Keratinocyte (primary cell): Measurements from ENCODE around the gene ADGRF3. TPM values are rescaled to one million over a fixed set of nuclear protein-coding genes. Genes with fewer than 3 reads are reported as not detected.

Experiments
- DNase-seq: peaks from one replicate; pipeline ENCODE4 v3.0.0-alpha.2; 2011; ENCODE audit warnings: low read depth, missing footprints, low spot score
- FAIRE-seq: peaks from 2 replicates; lab custom pipeline; 2011; peaks lifted over from hg19 to GRCh38; lab: Jason Lieb, UNC
- H2AFZ ChIP-seq: 2 replicates; pipeline ENCODE4 v1.6.0; 2012; ENCODE audit warnings: low read length, control low read depth, inconsistent platforms; ENCODE audit not compliant: control insufficient read depth
- H3K27ac ChIP-seq: 2 replicates; pipeline ENCODE4 v1.5.1; 2011; ENCODE audit warnings: low read length; ENCODE audit not compliant: control insufficient read depth, insufficient read depth
- H3K27me3 ChIP-seq: 3 replicates; pipeline ENCODE4 v1.6.0; 2011; ENCODE audit warnings: low read length; ENCODE audit not compliant: control insufficient read depth, insufficient read depth; ENCODE audit errors: extremely low read depth
- H3K36me3 ChIP-seq, 2 experiments: 2 replicates in 1 of 2; 3 replicates in 1 of 2; pipeline ENCODE4 v1.5.1; 2011; ENCODE audit warnings: low read length in 2 of 2, mild to moderate bottlenecking in 1 of 2; ENCODE audit not compliant: control insufficient read depth in 2 of 2, insufficient read depth in 2 of 2; ENCODE audit errors: extremely low read depth in 1 of 2
- H3K4me1 ChIP-seq: 3 replicates; pipeline ENCODE4 v1.5.1; 2011; ENCODE audit warnings: low read length; ENCODE audit not compliant: control insufficient read depth, insufficient read depth; ENCODE audit errors: extremely low read depth
- H3K4me2 ChIP-seq: 3 replicates; pipeline ENCODE4 v1.6.0; 2011; ENCODE audit warnings: low read depth, low read length; ENCODE audit not compliant: control insufficient read depth, insufficient read depth; ENCODE audit errors: extremely low read depth
- H3K4me3 ChIP-seq, 3 experiments: fragments of 200-600 bp in 1 of 3; sonication (generic) in 1 of 3; 2 replicates in 2 of 3; 3 replicates in 1 of 3; pipeline ENCODE4 v1.5.1; 2011 to 2016; ENCODE audit warnings: low read length in 3 of 3, mild to moderate bottlenecking in 3 of 3, control low read depth in 2 of 3, inconsistent platforms in 1 of 3, low read depth in 1 of 3, mixed read lengths in 1 of 3, mixed run types in 1 of 3, moderate library complexity in 1 of 3; ENCODE audit not compliant: control insufficient read depth in 2 of 3, insufficient read depth in 2 of 3; ENCODE audit errors: extremely low read depth in 1 of 3
- H3K79me2 ChIP-seq: 2 replicates; pipeline ENCODE4 v1.6.0; 2012; ENCODE audit warnings: low read length; ENCODE audit not compliant: control insufficient read depth, insufficient read depth
- H3K9ac ChIP-seq: 3 replicates; pipeline ENCODE4 v1.6.0; 2011; ENCODE audit warnings: low read length; ENCODE audit not compliant: control insufficient read depth, insufficient read depth; ENCODE audit errors: extremely low read depth
- H3K9me1 ChIP-seq: 3 replicates; pipeline ENCODE4 v1.6.0; 2011; ENCODE audit warnings: low read length; ENCODE audit not compliant: control insufficient read depth, insufficient read depth; ENCODE audit errors: extremely low read depth
- H3K9me3 ChIP-seq: 2 replicates; pipeline ENCODE4 v1.5.1; 2012; ENCODE audit warnings: low read depth, low read length; ENCODE audit not compliant: control insufficient read depth
- H4K20me1 ChIP-seq: 3 replicates; pipeline ENCODE4 v1.6.0; 2011; ENCODE audit warnings: low read length; ENCODE audit not compliant: control insufficient read depth, insufficient read depth; ENCODE audit errors: extremely low read depth
- EZH2 ChIP-seq: IDR thresholded peaks from one replicate; pipeline ENCODE4 v1.6.1; 2012; ENCODE audit warnings: inconsistent platforms, mild to moderate bottlenecking, low read length, moderate library complexity
- dilution Hi-C: fragments of 300-500 bp; cut with MboI; formaldehyde crosslinking; loops from one replicate; pipeline ENCODE4 v1.7.0; 2020; ENCODE audit warnings: low sequenced_read_pairs; ENCODE audit not compliant: extremely low pct_ligation_motif_present
- polyA plus RNA-seq, 5 experiments: library from polyadenylated mRNA; depleted of rRNA in 3 of 5; stranded (reverse) in 3 of 5; stranded (forward) in 1 of 5; unstranded in 1 of 5; fragments of >200 nt; gene quantifications; 1 replicate in 1 of 5; 2 replicates in 3 of 5; 3 replicates in 1 of 5; pipeline versions ENCODE4 v1.2.1 to v1.2.3, GENCODE V29; 2011 to 2012; ENCODE audit warnings: missing spikeins in 2 of 5, low read depth in 1 of 5, low replicate concordance in 1 of 5
- TF ChIP-seq, protein P1 (sequence below), 3 experiments: IDR thresholded peaks in 1 of 3; conservative IDR thresholded peaks in 1 of 3; optimal IDR thresholded peaks in 1 of 3; 2 replicates in 2 of 3; 3 replicates in 1 of 3; pipeline versions ENCODE3 to v1.5.1; 2011; ENCODE audit warnings: low read length in 3 of 3, mild to moderate bottlenecking in 3 of 3, moderate library complexity in 2 of 3, control low read depth in 1 of 3, inconsistent platforms in 1 of 3; ENCODE audit not compliant: insufficient read depth in 2 of 3; ENCODE audit errors: extremely low read depth in 1 of 3

ADGRF3 gene
- polyA plus RNA-seq, 1 donor (not counting 4 experiments of a cell fraction or from before 2014, with no cell fraction given): 0.17 TPM

DNA sequence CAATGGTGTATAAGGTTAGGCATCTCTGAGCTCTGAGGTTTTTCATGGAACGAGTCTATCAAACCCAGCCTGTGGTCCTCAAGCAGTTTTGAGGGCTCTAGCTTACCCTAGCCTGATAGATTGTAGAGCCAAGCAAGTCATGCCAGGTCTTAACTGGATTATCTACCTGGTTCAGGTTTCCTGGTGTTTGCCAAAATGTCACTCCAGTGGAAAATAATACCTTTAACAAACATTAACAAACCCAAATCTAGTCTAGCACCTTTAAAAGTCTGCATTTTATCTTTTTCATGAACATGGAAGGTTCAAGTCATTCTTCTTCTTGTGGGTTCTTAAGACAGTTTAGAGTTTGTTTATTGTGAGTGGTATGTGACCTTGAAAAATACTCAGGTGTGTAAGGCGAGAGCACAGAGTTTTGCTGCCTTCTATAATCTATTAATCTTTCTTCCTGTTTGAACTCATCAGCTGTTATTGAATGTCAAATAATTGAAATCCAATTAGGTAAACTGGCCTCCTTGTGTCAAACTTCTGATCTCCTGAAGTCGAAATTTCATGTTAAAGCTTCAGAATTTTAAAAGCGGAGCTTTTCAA, 13.4 kb upstream of the ADGRF3 start:
- Histone ChIP-seq H4K20me1 (peaks cover 10% of the 10 kb centered on the region), H3K4me2 (no peak overlapping the region), H3K36me3 (no peaks in the 10 kb centered on the region), H3K79me2 (peaks cover 83% of the 10 kb centered on the region), H2AFZ (no peak overlapping the region), H3K9ac (no peak overlapping the region), H3K9me1 (no peaks in the 10 kb centered on the region), H3K4me3 (no peak overlapping the region), H3K27ac (no peak overlapping the region), H3K9me3 (no peaks in the 10 kb centered on the region), H3K4me1 (peaks cover 48% of the 10 kb centered on the region), H3K27me3 (no peaks in the 10 kb centered on the region)
- DNase-seq (no peak), FAIRE-seq (no peak)
- dilution Hi-C loops: no loop called here
- TF ChIP-seq, protein P1, sequence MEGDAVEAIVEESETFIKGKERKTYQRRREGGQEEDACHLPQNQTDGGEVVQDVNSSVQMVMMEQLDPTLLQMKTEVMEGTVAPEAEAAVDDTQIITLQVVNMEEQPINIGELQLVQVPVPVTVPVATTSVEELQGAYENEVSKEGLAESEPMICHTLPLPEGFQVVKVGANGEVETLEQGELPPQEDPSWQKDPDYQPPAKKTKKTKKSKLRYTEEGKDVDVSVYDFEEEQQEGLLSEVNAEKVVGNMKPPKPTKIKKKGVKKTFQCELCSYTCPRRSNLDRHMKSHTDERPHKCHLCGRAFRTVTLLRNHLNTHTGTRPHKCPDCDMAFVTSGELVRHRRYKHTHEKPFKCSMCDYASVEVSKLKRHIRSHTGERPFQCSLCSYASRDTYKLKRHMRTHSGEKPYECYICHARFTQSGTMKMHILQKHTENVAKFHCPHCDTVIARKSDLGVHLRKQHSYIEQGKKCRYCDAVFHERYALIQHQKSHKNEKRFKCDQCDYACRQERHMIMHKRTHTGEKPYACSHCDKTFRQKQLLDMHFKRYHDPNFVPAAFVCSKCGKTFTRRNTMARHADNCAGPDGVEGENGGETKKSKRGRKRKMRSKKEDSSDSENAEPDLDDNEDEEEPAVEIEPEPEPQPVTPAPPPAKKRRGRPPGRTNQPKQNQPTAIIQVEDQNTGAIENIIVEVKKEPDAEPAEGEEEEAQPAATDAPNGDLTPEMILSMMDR (optimal IDR thresholded peaks at IDR 0.05 in 1 of 3, IDR thresholded peaks at IDR 0.05 in 1 of 3, conservative IDR thresholded peaks at IDR 0.05 in 1 of 3; ENCODE audit: extremely low read depth in 1 of 3, insufficient read depth in 2 of 3, low read length in 3 of 3): no peak
- no peak for TF ChIP-seq EZH2

DNA sequence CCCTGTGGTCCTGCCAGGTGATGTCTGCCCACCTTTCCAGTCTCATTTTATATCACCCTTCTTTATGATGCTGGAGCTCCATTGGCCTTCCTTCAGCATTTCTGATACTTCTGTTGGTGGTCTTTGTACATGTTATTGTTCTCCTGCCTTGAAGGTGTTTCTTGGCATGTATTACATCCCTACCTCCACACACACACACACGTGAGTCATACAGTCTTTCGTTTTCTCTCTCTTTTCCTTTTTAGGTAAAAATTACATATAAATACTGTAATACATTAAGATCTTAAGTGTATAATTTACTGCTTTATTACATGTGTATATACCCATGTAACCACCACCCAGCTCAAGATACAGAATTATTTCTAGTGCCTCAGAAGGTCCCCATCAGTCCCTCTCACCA, 10.2 kb upstream of the ADGRF3 start:
- Histone ChIP-seq H3K9me1 (no peaks in the 10 kb centered on the region), H4K20me1 (peaks cover under 1% of the 10 kb centered on the region), H3K27ac (peak overlapping the region; percentile 81), H3K9ac (no peak overlapping the region), H3K4me1 (peaks cover 53% of the 10 kb centered on the region), H3K36me3 (peaks cover 0 to 2% of the 10 kb centered on the region in 2 experiments), H3K27me3 (no peaks in the 10 kb centered on the region), H3K4me3 (no peak overlapping the region), H2AFZ (no peak overlapping the region), H3K79me2 (peaks cover 86% of the 10 kb centered on the region), H3K9me3 (no peaks in the 10 kb centered on the region), H3K4me2 (peak overlapping the region; percentile 67)
- dilution Hi-C loops: no loop called here
- no peak for FAIRE-seq
- no peak for DNase-seq
- no peak for TF ChIP-seq EZH2
- TF ChIP-seq, protein P1 (optimal IDR thresholded peaks at IDR 0.05 in 1 of 3, IDR thresholded peaks at IDR 0.05 in 1 of 3, conservative IDR thresholded peaks at IDR 0.05 in 1 of 3; ENCODE audit: extremely low read depth in 1 of 3, insufficient read depth in 2 of 3, low read length in 3 of 3): no peak
